ENCODE measurements around the gene OR10H1.
"Not testable (repeated sequence)": the region's sequence is repeated elsewhere in the genome, so short reads cannot be mapped to it uniquely, and the experiment has no call there.

The OR10H1 gene, protein sequence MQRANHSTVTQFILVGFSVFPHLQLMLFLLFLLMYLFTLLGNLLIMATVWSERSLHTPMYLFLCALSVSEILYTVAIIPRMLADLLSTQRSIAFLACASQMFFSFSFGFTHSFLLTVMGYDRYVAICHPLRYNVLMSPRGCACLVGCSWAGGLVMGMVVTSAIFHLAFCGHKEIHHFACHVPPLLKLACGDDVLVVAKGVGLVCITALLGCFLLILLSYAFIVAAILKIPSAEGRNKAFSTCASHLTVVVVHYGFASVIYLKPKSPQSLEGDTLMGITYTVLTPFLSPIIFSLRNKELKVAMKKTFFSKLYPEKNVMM

DNA sequence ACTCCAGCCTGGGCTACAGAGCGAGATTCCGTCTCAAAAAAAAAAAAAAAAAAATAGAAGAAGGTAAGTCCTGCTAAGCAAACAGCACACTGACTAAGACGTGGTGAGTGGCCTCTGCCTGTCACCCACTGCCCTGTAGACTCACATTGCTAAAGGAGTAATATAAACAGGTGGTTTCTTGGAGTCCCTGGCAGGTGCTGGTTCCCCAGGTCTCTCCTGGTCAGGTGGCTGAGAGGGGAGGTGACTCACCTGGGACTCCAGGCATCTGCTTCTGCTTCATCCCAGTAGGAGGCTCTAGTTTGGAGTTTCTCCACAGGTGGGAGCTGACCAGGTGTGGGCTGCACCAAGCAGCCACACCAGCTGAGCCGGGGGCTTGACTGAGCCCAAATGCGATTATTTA lies at the start of gene OR10H1:
TSS of gene OR10H1 (minus strand) at position 359 of the 400 bp plus-strand sequence. CDS start 7,627 bp downstream, outside the sequence.
- DNase-seq (ENCODE audit: low spot score), result no peak

- DNase-seq (ENCODE audit: low spot score), result no peak
Measured at GRCh38 chr19:15864824-15865223, 49.4 kb upstream of the OR10H1 start.

GRCh38 chr19:15863272-15863671 lies 47.8 kb upstream of the OR10H1 start:
- no peak for DNase-seq (ENCODE audit: low spot score)

DNA sequence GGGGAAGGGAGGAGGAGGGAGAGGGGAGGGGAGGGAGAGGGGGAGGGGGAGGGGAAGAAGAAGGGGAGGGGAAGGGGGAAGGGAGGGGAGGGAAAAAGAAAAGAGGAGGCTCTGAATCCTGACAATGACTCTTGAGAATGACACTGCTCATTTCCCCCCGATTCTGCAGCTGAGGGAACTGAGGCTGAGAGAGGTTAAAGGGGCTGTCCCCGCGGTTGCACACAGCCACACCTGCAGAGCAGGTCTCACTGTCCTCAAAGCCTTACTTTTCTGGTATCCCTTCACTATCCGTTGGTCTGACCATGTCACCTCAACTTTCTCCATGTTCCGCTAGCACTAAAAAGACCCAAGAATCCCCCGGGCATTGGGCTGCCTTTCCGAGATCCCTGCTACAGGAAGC lies 47.0 kb upstream of the OR10H1 start:
- DNase-seq (ENCODE audit: low spot score), result no peak

DNA sequence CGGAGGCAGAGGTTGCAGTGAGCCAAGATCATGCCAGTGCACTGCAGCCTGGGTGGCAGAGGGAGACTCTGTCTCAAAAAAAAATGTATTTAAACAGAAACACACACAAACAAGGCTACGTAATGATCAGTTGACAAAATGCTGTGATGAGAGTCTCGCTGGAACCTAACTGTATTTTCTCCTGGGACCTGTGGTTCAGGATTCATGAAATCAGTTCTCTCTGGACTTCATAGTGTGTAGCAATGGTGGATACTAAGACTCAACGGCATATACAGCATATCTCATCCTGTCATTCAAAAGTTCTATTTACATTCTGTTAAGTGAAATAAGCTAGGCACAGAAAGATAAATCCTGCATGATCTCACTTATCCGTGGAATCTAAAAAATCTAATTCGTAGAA lies 45.1 kb upstream of the OR10H1 start:
- DNase-seq (ENCODE audit: low spot score), result no peak

GRCh38 chr19:15859187-15859586 lies 43.7 kb upstream of the OR10H1 start:
- DNase-seq (ENCODE audit: low spot score), result no peak

DNA sequence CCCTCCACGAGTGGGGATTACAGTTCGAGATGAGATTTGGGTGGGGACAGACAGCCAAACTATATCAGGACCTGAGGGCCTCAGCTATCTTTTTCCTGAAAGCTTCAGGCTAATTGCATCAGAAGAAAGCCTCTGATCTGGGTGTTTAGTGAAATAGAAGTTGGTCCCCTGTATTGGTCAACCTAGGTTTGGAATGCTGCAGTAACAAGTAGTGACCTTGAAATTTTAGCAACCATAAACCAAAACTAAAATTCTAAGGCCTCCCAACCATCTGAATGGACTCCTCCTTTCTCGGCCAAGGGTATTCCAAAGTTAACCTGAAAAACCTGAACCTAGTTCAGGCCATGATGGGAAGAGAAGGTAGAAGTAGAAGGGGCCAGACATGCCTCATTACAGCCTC lies 34.9 kb upstream of the OR10H1 start:
- no peak for DNase-seq (ENCODE audit: low spot score)

DNA sequence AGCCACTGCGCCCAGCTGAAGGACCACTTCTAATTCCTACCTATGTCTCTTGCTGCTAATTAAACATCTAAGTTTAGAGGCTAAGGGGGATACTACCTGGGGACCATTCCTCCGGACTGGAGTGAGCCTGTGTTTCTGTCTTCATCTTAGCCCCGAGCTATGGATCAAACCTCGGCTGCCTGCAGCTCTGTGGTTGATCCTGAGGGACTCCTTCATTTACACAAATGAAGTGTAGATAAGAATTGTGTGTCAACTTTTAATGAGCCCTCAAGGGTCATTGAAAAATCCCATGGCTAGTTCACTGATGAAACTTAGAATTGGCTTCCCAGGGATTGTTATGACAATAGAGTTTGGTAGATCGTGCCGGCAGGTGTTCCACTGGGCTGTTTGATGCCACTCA lies 31.5 kb upstream of the OR10H1 start:
- no peak for DNase-seq (ENCODE audit: low spot score)

GRCh38 chr19:15843894-15844222 lies 28.4 kb upstream of the OR10H1 start:
- DNase-seq (ENCODE audit: low spot score), result not testable (repeated sequence)

DNA sequence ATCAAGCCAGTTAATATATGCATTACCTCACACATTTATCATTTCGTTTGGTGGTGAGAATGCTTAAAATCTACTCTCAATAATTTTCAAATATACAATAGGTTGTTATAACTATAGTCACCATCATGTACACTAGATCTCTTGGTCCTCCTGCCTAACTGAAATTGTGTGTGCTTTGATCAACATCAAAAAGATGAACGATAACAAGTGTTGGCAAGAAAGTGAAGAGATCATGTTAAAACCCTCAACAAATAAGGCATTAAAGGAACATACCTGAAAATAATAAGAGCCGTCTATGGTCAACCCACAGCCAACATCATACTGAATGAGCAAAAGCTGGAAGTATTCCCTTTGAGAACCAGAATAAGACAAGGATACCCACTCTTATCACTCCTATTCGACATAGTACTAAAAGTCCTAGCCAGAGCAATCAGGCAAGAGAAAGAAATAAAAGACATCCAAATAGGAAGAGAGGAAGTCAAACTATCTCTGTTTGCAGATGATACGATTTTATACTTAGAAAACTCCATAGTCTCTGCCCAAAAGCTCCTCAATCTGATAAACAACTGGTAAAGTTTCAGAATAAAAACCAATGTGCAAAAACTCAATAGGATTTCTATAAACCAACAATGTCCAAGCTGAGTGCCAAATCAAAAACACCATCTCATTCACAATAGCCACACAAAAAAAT lies 27.9 kb upstream of the OR10H1 start:
- DNase-seq (ENCODE audit: low spot score), result no peak

DNA sequence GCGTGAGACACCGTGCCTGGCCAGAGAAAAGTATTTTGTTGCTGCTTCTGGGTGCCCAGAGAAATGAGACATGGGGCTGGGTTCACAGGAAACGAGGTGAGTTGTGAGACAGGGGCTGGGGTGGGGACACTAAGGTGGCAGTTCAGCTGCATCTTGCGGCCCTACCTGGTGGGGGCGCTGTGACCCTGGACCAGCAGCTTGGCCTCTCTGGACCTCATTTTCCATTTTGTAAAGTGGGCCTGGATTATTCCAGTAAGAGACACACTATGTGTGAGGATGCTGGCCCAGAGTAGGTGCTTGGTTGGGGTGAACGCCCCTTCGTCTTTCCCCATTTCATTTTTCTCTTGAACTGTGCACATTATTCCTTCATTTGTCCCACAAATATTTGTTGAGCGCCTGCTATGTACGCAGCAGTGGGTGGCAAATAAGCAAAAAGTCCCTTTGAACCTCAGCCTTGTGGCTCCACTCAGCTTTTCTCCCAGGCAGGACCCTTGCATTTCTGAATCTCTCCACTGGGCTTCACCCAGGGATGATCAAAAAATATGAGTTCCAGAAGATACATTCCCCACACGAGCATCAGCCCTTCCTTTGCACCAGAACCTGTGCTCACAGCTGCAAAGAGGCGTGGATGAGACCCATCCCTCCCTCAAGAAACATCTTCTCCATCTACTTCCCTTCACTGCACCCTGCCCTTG lies 26.6 kb upstream of the OR10H1 start:
- no peak for DNase-seq (ENCODE audit: low spot score)

- DNase-seq (ENCODE audit: low spot score), result no peak
Measured at GRCh38 chr19:15840833-15841232, 25.4 kb upstream of the OR10H1 start.

- DNase-seq (ENCODE audit: low spot score), result not testable (repeated sequence)
Measured at GRCh38 chr19:15839888-15840287, 24.4 kb upstream of the OR10H1 start.

DNA sequence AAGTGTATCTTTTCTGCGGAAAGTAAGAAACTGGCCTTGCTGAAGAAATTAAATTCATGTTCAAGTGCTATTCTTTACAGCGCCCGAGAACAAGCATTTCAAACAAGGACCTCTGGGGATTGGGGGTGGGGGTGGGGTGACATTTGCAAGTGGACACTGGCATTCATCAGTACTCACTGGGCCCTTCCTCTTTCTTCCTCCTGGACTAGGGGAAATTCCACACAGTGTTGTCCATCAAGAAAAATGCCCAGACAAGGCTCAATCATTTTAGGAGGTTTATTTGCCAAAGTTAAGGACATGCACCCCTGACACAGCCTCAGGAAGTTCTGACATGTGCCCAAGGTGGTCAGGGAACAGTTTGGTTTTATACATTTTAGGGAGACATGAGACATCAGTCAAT lies 22.9 kb upstream of the OR10H1 start:
- DNase-seq (ENCODE audit: low spot score), result no peak

DNA sequence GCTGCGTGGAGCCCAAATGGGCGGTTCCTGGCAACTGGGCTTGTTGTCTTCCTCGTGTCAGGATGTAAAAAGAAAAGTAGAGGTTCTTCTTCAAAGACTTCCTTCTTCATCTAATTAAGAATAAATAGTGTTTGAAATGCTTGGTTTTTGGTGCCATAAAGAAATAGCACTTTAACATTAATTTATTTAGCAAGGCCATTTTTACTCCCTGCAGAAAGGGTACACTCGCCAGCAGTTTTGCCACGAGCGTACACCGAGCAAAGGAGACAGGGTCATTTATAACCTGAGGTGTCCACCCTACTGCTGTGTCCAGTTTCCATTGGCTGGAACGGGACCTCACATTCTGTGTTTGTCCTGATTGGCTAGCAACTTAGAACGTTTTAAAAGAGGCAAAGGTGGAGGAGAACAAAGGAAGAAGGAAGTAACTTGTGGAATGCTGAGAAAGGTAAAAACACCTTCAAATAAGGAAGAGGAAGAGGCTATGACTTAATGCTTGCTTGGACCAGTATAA lies 21.8 kb upstream of the OR10H1 start:
- DNase-seq (ENCODE audit: low spot score), result no peak

GRCh38 chr19:15836330-15837220 lies 21.1 kb upstream of the OR10H1 start:
- DNase-seq (ENCODE audit: low spot score), result peak; percentile 95

- not testable (repeated sequence) for DNase-seq (ENCODE audit: low spot score)
Measured at GRCh38 chr19:15835565-15836329, 20.3 kb upstream of the OR10H1 start.

- DNase-seq (ENCODE audit: low spot score), result not testable (repeated sequence)
Measured at GRCh38 chr19:15834232-15834631, 18.8 kb upstream of the OR10H1 start.

DNA sequence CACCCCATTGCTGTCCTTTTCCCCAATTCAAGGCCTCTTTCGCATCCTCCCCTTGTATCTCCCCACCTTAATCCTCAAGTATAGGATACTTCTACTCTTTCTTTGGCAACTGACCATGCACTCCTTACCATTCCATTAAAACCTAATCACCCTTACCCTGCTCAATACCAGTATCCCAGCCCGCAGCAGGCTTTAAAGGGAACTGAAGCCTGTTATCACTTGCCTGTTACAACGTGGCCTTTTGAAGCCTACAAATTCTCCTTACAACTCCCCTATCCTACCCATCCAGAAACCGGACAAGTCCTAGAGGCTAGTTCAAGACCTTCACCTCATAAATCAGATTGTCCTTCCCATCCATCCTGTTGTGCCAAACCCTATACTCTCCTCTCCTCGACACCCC lies 16.2 kb upstream of the OR10H1 start:
- DNase-seq (ENCODE audit: low spot score), result no peak

- DNase-seq (ENCODE audit: low spot score), result no peak
Measured at GRCh38 chr19:15829786-15830185, 14.3 kb upstream of the OR10H1 start.

DNA sequence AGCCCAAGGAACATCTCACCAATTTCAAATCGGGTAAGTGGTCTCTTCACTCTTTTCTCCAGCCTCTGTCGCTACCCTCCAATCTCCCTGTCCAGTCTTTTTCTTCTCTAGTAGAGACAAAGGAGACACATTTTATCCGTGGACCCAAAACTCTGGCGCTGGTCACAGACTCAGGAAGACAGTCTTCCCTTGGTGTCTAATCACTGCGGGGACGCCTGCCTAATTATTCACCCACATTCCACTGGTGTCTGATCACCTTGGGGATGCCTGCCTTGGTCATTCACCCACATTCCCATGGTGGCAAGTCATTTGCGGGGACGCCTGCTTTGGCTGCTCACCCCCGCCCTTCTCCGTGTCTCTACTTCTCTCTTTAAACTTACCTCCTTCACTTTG lies 13.8 kb upstream of the OR10H1 start:
- no peak for DNase-seq (ENCODE audit: low spot score)

Data from D341Med (cell line).